ENCODE results near the gene HIRA.
A peak's percentile ranks its signal among the peaks of the same experiment; 100 is the strongest.

Gene HIRA

DNA sequence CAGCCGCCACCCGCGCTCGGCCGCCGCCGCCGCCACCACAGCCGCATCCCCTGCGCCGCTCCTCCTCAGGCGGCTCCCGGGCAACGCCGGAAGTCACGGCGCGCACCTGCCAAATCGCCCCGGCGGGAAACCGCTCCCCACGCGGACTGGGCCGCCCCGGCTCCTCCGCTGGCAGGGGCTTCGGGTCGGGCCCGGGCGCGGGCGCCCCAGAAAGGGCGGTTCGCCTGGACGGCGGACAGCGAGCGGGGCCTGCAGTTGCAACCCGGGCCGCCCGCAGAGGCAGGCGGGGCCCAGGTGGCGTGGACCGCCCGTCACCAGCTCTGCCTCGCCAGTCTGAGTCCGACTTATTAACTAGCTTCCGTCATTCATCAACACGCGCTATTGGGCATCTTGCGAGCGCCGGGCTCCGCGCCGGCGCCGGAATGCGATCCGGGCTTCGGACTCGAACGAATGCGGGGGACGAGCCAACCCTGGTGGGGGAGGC, at the start of gene HIRA:
Gene HIRA, minus strand, starts transcription at position 85 of the 484 bp plus-strand sequence. CDS start 257 bp downstream, outside the sequence.
- peak; percentile 69 for DNase-seq

DNA sequence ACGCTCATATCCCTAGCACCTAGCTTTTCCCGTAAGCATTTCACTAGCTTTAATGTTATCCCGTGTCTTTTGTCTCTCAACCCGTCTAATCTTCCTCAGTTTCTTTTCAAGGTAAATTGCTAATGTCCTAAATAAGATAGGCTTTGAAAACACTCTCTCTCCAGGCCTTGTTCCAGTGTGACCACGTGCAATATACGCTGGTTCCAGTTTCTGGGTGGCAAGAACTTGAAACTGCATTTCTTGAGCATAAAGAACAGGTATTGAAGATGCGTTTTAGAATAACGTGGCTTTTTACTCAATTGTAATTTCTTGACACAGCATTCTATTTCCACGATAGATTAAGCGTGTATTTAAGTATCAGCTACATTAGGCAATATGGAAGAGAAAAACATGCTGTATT, 49.3 kb upstream of the HIRA start:
- DNase-seq = no peak

- DNase-seq = no peak
Observed at GRCh38 chr22:19480173-19480568, 48.6 kb upstream of the HIRA start.

- DNase-seq = peak; percentile 99
Observed at GRCh38 chr22:19479355-19480172, 48.0 kb upstream of the HIRA start, which contains the start of gene CDC45. Gene CDC45, plus strand, starts transcription at chr22:19479920. Its CDS starts 49 bp downstream, at chr22:19479969.

DNA sequence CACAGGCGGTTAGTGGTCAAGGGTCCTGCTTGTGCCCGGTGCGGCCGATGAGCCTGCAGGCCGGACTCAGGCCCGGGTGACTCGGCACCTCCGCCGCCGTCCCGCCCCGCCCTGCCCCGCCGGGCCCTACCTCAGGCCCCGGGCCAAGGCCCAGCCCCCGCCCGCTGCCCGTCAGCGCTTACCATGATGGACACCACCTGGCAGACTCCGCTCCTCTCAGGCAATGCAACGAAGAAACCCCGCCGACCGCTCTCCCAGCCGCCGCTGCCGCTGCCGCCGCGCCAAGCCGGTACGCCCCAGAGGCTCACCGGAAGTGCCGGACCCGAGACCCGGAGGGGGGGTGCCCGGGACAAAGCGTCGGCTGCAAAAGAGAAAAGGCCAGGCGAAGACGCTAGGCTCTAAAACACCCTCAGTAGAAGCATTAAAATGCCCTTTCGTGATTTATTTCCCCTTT, 47.4 kb upstream of the HIRA start, which contains the start of gene UFD1:
Gene UFD1, minus strand, starts transcription at position 293 of the 454 bp plus-strand sequence. Its CDS starts 108 bp downstream, at position 185.
- peak; percentile 71 for DNase-seq

GRCh38 chr22:19478045-19478900, 46.7 kb upstream of the HIRA start:
- no peak for DNase-seq

GRCh38 chr22:19477321-19478044, 46.0 kb upstream of the HIRA start:
- DNase-seq = no peak

DNA sequence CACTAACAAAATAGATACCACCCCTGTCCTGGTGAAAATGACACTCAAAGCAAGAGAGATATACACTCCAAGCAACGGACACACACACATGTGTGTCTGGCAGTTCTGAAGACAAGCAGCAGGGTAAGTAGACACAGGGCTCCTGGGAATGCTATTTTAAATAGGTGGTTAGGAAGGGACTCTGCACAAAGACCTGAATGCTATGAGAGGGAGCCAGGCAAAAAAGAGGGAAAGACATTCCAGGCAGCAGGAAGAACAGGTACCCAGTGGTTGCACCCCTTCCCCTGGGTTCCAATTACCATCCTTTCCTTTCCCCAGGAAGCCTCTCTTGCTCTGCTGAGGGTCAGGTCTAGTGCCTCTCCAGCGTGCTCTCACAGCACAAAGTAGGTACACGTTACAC, 44.5 kb upstream of the HIRA start:
- DNase-seq = no peak

GRCh38 chr22:19473578-19473977, 42.0 kb upstream of the HIRA start:
- DNase-seq = no peak

DNA sequence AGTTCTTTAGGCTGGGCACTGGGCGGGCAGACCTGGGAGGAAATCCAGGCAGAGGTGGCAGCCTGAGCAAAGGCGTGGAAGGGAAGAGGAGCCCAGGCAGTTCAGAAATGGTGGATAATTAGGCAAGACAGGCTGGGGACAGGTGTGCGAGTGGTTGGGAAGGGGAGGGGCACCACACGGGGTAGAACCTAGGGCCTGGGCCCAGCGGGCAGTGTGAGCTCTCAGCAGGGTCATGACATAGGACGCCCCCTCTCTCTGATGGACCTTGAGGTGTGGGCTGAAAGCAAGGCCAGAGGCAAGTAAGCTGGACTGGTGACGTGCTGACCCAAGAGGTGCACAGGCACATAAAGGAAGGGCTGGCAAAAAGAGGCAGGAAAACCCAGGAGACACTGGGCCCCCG, 40.7 kb upstream of the HIRA start:
- no peak for DNase-seq

- DNase-seq = no peak
Observed at GRCh38 chr22:19471572-19471971, 40.0 kb upstream of the HIRA start.

GRCh38 chr22:19470010-19470409, 38.5 kb upstream of the HIRA start:
- DNase-seq = no peak

DNA sequence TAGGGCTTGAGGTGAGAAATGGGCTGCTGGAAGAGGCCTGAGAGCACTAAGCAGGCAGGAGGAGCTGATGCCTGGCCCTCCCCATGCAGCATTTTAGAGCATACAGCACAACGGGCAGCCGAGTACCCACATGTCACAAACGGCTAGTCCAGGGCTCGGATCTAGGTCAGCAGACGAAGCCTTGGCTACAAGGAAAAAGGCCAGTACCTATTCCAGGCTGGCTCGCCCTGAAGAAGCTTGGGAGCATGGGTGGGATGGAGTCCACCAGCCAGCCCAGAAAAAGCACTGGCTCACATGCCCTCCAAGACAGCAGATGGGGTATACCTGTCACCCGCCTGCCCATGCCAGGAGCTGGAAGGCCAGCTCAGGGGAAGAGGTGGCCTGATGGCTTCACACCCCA, 37.9 kb upstream of the HIRA start:
- no peak for DNase-seq

DNA sequence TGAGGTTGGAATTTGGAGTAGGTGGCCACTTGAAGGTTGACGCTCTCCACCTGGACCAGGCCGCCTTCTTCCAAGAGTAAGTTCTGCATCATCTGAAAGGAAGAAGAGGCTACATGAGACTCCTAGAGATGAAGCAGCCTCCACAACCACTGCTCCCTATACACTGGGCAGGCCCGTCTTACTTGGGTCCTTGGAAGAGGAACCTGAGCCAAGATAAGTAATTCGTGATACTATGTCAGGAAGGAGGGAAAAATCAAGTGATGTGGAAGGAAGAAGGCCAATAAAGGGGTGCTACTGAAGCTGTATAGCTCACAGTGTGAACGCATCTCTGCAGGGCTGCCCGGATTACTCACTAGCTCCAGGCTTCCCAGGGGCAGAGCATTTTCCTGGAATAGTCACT, 36.4 kb upstream of the HIRA start:
- no peak for DNase-seq

- DNase-seq = no peak
Observed at GRCh38 chr22:19466848-19467752, 35.6 kb upstream of the HIRA start.

DNA sequence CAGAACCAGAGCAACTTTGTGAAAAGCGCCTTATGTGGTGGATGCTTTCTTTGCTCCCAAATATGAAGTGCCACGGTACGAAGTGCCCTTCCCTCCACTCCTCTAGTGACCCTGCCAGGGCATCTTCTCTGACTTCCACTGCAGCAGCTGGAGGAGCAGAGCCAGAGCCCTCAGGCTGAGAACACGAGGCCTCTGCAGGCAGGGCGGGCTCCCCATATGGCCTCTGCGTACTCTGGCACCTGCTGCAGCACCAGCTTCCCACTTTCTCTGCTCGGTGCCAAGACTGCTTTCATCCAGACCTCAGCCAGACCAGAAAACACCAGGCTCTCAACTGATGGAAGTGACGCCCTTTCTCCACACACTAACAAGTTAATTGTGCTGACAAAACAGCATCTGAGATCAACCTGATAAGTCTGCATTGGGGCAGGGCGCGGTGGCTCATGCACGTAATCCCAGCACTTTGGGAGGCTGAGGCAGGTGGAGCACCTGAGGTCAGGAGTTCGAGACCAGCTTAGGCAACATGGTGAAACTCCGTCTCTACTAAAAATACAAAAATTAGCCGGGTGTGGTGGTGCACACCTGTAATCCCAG, 34.7 kb upstream of the HIRA start:
- no peak for DNase-seq

DNA sequence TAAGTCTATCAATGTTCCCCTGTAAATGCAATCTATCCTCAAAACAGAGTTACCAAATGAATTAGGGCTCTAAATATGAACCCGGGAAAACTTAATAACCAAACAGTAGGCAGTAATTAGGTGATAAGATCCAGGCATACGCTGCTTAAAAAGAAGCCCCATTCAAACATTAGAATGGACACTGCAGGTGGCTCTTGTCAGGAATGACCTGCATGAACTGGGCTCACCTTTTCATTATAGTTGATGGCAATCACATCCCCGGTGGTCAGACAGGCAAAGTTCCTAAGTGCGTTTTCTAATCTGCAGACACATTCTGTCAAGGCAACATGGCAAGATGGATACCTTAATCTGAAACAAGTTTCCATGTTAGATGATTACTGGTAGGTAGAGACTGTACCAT, 33.4 kb upstream of the HIRA start:
- no peak for DNase-seq

GRCh38 chr22:19464546-19464945, 33.0 kb upstream of the HIRA start:
- DNase-seq = no peak

DNA sequence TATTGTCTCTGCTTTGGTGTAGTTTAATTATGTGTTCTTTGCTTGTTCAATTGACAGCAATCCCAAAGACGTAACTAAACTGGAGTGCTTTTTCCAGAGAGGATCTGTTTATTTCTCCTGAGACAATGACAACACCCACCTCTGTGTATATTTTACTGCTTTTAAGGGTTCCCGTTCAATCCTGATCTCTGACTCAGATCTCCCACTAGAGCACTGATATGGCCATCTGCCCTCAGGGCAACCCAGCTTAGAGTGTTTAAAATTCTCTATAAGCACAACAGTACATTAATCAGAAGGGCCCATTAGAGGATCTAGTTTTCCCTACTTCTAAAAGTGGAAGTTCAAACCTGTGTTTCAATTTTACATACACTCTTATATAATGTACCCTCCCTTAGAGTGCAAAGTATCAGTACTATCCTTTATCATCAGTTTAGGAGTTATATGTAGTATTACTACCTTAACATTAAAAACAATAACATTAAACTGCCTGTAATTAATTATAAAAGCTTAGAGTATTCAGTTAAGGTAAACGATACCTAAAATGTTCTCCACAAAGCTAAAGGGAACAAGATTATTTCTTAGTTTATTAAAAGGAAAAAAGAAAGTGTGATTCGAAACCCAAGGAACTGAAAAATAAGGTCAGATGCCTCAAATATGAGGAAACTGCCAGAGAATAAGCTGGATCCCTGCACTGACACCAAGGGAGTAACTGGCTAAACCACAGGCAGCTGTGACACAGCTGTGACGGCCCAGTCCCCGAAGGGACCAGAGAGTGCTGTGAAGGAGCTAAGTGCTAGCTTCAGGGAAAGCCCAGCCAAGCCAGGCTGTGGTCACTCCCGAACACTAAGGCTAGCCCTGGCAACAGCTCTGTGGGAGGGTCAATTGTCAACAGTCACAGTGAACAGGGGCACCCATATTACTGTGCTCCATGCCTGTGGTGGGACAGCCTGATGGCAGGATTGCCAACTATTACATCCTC, 32.2 kb upstream of the HIRA start:
- DNase-seq = no peak

DNA sequence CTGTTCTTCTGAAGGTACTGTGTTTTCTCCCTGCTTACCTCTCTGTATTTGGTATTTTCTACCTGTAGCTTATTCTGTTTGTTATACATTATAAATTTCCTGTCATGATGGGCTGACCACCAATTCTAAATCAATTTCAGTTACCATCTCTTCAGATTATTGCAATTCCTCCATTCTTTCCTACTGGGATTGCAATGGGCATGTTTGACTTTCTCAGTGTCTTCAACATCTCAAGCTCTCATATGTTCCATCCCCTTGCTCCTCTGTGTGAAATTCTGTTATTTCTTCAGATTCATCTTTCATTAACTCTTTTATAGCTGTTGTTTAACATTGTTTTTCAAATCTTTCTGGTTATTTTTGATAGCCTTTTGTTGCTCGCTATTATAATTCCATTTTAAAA, 31.5 kb upstream of the HIRA start:
- no peak for DNase-seq
